Bronchial epithelial cell (primary cell): ENCODE data around the gene WAPL. TPM values are rescaled to one million over a fixed set of nuclear protein-coding genes. Genes with fewer than 3 reads are reported as not detected.
"Not testable (repeated sequence)": the region's sequence is repeated elsewhere in the genome, so short reads cannot be mapped to it uniquely, and the experiment has no call there.

ENCODE experiments used
- DNase-seq: peaks from one replicate; pipeline ENCODE4 v3.0.0-alpha.2; 2010; ENCODE audit warnings: low read depth
- FAIRE-seq: peaks from 2 replicates; lab custom pipeline; 2011; peaks lifted over from hg19 to GRCh38; lab: Jason Lieb, UNC
- H3K27me3 ChIP-seq: 2 replicates; pipeline ENCODE4 v1.5.1; 2011; ENCODE audit warnings: low read length; ENCODE audit not compliant: control insufficient read depth, insufficient read depth
- H3K36me3 ChIP-seq: 2 replicates; pipeline ENCODE4 v1.5.1; 2011; ENCODE audit warnings: low read length; ENCODE audit not compliant: control insufficient read depth, insufficient read depth
- H3K4me3 ChIP-seq: 2 replicates; pipeline ENCODE4 v1.5.1; 2011; ENCODE audit warnings: mild to moderate bottlenecking, low read depth, low read length, control low read depth
- total RNA-seq: library from RNA; depleted of rRNA; stranded (reverse); fragments of >200 nt; gene quantifications from 2 replicates; pipeline ENCODE4 v1.2.1, GENCODE V29; 2014
- TF ChIP-seq, protein P1 (sequence below): IDR thresholded peaks from 2 replicates; pipeline ENCODE4 v1.5.1; 2011; ENCODE audit warnings: mild to moderate bottlenecking, moderate library complexity, low read length, control low read depth, inconsistent platforms; ENCODE audit not compliant: insufficient read depth, severe bottlenecking

Gene WAPL
- total RNA-seq, 1 donor from 2014 or later: 41.9 TPM

DNA sequence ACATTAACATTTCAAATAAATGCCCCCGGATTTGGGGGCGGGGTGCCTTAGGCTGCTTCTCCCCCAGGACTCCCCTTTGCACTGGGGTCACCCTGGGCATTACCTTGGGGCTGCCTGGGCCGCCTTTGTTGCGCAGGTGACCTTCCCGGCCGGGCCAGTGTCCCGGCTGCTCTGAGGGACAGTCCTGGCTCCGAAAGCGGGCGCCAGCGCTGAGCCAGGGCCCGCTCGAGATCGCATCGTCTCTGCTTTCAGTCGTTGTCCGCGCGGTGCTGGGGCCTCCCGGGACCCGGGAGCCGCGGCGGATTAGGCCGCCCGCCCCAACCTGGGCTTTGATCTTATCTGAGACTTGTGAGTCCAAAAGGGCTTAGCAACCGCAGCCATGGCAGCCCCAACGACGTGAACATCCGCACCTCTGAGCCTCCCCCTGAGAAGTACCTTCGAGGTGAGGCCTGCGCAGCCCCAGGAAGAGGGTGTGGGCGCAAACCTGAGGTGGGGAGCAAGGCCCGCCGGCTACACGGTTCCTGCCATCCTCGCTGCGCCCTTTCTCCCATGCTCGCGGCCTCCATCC, 14.8 kb upstream of the WAPL start:
- Histone ChIP-seq H3K36me3 (no peaks in the 10 kb centered on the region), H3K27me3 (no peaks in the 10 kb centered on the region), H3K4me3 (no peak overlapping the region)
- no peak for DNase-seq
- TF ChIP-seq, protein P1, sequence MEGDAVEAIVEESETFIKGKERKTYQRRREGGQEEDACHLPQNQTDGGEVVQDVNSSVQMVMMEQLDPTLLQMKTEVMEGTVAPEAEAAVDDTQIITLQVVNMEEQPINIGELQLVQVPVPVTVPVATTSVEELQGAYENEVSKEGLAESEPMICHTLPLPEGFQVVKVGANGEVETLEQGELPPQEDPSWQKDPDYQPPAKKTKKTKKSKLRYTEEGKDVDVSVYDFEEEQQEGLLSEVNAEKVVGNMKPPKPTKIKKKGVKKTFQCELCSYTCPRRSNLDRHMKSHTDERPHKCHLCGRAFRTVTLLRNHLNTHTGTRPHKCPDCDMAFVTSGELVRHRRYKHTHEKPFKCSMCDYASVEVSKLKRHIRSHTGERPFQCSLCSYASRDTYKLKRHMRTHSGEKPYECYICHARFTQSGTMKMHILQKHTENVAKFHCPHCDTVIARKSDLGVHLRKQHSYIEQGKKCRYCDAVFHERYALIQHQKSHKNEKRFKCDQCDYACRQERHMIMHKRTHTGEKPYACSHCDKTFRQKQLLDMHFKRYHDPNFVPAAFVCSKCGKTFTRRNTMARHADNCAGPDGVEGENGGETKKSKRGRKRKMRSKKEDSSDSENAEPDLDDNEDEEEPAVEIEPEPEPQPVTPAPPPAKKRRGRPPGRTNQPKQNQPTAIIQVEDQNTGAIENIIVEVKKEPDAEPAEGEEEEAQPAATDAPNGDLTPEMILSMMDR: no peak
- FAIRE-seq: no peak

DNA sequence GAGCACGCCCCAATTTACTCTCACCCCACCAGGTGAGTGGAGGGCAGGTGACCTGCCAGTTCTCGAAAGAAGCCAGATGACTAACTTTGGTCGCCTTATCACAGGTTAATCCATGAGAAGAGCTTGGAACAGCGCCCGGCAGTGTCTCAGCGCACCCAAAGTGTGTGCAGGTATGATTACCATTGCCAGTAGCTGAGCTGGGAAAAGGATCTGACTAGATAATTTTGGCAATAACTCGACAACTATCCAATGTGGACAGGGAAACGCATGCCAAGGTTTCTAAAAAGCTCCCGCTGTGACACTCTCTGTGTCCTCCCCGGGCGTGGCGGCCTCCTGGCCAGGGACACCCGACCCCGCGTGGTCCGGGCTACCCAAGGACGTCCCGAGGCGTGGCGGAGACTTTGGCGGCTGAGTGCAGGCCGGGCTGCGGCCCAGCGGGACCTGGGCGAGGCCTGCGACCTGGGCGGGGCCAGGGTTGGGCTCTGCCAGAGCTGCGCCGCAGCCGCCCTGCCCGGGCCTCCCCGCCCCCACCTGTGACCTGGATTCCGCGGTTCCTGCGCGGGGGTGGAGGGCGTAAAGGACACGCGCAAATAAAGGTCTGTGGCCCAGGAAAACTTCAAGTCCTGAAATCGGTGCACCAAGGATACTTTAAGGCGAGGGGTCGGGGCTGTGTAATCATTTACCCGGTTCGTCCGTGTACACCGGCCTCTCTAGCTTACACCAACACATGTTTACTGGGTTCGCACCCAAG, 13.7 kb upstream of the WAPL start:
- H3K27me3 ChIP-seq: no peaks in the 10 kb centered on the region
- H3K4me3 ChIP-seq: peak overlapping the region; percentile 38
- no peaks in the 10 kb centered on the region for H3K36me3 ChIP-seq
- TF ChIP-seq, protein P1: no peak
- FAIRE-seq: peak; percentile 36
- peak; percentile 29 for DNase-seq

DNA sequence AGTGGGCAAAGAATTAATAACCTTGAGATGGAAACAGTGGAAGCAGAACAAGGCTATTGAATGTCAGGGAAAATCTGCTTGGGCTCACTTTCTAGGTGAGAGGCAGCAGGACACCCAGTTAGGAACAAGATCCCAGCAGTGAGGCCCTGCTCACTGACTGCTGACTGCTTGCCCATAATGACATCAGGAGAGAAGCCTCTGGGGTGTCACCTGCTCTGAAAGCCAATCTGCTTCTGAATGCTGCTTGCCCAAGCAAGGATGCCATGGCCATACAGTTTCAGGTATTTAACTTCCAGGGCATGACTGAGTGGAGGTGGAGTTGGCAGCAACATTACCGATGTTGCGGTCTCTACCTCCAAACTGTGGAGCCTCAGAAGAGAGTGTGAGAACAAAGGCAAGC, 11.7 kb upstream of the WAPL start:
- FAIRE-seq: no peak
- no peak for DNase-seq
- no peaks in the 10 kb centered on the region for H3K36me3 ChIP-seq
- no peak overlapping the region for H3K4me3 ChIP-seq
- no peaks in the 10 kb centered on the region for H3K27me3 ChIP-seq
- TF ChIP-seq, protein P1: no peak

DNA sequence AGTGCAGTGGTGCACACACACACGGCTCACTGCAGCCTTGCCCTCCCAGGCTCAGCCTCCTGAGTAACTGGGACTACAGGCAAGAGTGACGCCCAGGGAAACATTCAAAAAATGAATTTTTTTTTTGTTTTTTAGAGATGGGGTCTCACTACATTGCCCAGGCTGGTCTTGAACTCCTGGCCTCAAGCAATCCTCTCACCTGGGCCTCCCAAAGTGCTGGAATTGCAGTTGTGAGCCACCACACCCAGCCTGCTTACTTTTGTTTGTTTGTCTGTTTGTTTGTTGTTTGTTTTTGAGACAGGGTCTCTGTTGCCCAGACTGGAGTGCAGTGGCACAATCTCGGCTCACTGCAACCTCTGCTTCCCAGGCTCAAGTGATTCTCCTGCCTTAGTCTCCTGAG, 7.1 kb upstream of the WAPL start:
- H3K36me3 ChIP-seq, H3K4me3 ChIP-seq, FAIRE-seq, H3K27me3 ChIP-seq, DNase-seq: not testable (repeated sequence)

DNA sequence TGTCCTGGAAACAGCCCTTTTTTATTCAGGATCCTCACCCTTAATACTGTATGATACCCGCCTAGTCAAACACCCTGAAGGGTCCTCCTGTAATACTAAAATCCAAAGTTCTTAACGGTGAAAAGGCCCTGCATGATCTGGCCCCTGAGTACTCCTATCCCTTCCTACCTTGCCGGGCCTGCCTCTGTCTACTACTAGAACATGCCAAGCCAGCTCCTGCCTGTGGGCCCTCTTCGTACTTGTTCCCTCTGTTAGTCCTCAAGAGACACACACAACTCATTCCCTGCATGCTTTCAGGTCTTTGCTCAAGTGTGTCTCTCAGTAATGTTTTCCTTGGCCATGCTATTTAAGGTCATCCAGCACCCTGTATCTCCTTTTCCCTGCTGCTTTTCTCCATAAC, 5.0 kb upstream of the WAPL start:
- no peak for DNase-seq
- Histone ChIP-seq H3K36me3 (no peaks in the 10 kb centered on the region), H3K4me3 (no peak overlapping the region), H3K27me3 (no peaks in the 10 kb centered on the region)
- no peak for FAIRE-seq
- TF ChIP-seq, protein P1: no peak

DNA sequence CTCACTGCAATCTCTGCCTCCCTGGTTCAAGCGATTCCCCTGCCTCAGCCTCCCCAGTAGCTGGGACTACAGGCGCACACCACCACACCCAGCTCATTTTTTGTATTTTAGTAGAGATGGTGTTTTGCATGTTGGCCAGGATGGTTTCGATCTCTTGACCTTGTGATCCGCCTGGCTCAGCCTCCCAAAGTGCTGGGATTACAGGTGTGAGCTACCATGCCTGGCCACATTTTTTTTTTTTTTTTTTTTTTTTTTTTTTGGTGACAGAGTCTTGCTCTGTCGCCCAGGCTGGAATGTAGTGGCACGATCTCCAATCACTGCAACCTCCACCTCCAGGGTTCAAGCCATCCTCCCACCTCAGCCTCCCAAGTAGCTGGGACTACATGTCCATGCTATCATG, 4.1 kb upstream of the WAPL start:
- FAIRE-seq, H3K4me3 ChIP-seq, H3K36me3 ChIP-seq, DNase-seq, H3K27me3 ChIP-seq: not testable (repeated sequence)
